NCI-H128 (cell line): ENCODE data around the gene KXD1.
"Not testable (repeated sequence)": the region's sequence is repeated elsewhere in the genome, so short reads cannot be mapped to it uniquely, and the experiment has no call there.

Source experiments
- DNase-seq: peaks from one replicate; lab custom pipeline; 2025; ENCODE audit not compliant: unreplicated experiment; lab: John Stamatoyannopoulos, UW

KXD1 gene

DNA sequence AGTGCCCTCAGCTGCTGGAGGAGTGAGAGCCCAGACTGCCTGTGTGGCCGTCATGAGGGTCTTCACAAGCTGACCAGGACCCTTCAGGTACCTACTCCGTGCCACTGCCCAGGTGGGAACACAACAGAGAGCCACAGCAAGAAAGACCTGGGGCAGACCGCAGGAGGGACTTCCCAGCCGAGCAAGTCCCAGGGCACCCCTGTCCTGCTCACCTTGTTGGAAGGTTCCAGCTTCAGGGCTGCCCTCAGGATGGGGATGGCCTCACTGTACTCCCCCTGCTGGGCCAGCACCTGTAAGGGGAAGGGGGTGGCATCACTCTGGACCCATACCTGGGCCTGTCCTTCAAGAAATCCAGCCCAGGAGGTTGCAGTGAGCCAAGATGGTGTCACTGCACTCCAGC lies 24.6 kb upstream of the KXD1 start:
- DNase-seq, result no peak

DNA sequence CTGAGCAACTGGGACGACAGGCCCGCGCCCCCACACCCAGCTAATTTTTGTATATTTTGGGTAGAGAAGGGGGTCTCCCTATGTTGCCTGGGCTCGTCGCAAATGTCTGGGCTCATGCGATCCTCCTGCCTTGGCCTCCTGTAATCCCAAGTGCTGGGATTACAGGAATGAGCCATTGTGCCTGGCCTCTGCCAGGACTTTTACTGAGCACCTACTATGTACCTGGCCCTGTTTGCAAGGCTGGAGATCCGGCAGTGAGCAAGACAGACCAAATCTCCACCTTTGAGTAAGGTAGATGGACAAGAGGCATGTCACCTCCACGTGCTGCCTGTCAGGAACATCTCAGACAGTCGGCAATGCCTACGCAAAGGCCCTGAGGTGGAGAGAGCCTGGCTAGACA lies 21.2 kb upstream of the KXD1 start:
- DNase-seq, result no peak

GRCh38 chr19:18537431-18537830 lies 20.2 kb upstream of the KXD1 start:
- DNase-seq, result no peak

GRCh38 chr19:18538115-18538514 lies 19.6 kb upstream of the KXD1 start:
- DNase-seq, result no peak

DNA sequence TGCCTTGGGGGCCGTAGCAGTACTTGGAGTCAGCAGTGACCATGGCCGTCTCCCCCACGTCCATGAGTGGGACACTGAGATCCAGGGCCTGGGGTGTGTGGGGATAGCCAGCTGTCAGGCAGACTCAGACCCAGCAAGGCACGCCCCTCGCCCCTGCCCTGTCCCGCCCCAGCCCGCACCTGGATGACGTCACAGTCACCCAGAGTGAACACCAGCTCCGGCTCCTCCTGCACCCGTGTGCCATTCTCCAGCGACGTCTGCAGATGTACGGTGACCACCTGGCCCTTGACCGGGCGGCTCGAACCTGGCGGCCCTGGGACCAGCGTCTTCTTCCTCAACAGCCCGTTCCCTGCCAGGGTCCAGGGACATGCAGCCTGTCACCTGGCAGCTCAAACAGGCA lies 18.3 kb upstream of the KXD1 start:
- DNase-seq, result no peak

GRCh38 chr19:18540200-18540599 lies 17.5 kb upstream of the KXD1 start:
- DNase-seq, result not testable (repeated sequence)

GRCh38 chr19:18541258-18541991 lies 16.2 kb upstream of the KXD1 start:
- no peak for DNase-seq

- DNase-seq, result no peak
These were observed 15.4 kb upstream of the KXD1 start for GRCh38 chr19:18541992-18542940.

DNA sequence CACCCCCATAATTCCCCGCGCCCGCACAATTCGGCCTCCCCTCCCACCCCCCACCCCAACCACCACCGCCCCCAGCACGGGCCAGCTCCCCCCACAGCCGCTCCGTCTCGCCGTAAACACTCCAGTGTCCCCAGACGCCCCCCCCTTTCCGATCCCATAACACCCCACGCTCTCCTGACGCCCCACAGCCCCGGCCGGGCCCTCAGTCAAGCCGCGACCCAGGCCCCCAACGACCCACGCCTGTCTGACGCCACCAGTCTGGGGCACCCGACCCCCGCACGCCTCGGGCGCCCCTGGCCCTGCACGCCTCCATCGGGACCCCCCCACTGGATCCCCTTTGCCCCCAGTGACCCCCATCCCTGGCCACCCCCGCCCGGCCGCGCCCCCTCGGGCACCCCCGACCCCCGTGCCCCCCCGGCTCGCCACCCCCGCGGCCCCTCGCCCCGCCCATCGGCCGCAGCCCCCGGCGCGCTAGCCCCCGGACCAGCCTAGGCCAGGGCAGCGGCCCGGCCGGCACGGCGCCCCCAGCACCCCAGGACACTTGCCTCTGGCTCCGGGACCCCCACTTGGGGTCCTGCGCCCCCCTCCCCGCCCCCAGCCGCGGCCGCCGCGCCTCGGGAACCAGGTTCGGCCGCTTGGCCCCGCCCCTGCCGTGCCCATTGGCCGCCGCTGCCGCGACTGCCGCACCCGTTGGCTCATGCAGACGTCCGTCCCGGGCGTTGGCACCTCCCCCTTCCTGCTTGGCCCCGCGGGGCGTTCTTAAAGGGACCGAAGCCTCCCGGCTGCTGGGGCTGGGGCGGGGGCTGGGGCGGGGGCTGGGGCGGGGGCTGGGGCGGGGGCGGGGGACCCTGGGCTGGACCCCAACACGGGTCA lies 14.5 kb upstream of the KXD1 start, which contains the start of gene FKBP8:
TSS of gene FKBP8 (minus strand) at position 633 of the 873 bp plus-strand sequence. CDS start 1,603 bp downstream, outside the sequence.
- DNase-seq, result peak; percentile 83

GRCh38 chr19:18543814-18544475 lies 13.7 kb upstream of the KXD1 start:
- DNase-seq, result no peak

GRCh38 chr19:18551631-18552030 lies 6.0 kb upstream of the KXD1 start:
- no peak for DNase-seq

- DNase-seq, result no peak
These were observed 509 bp downstream of the KXD1 start for GRCh38 chr19:18558202-18558555.

DNA sequence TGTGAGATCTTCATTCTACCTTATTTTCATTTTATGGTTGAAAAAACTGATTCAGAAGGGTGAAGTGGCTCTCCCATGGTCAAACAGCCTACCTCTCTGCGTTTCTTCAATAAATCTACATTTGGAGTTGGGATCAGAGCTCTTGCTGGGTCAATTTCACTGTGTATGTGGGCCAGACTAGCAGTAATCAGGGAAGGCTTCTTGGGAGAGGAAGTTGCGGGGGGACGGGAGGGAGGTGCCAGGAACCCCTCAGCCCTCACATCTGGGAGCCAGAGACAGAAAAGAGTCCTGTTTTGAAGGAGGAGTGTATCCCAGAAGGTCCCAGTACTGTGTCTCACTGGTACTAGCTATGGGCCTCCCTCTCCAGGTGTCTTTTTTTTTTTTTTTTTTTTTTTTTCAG lies 934 bp downstream of the KXD1 start:
- DNase-seq, result no peak

- no peak for DNase-seq
These were observed 2.0 kb downstream of the KXD1 start for GRCh38 chr19:18559685-18560084.

GRCh38 chr19:18562086-18562485 lies 4.4 kb downstream of the KXD1 start:
- DNase-seq, result no peak

GRCh38 chr19:18566953-18567352 lies 9.3 kb downstream of the KXD1 start:
- DNase-seq, result no peak

DNA sequence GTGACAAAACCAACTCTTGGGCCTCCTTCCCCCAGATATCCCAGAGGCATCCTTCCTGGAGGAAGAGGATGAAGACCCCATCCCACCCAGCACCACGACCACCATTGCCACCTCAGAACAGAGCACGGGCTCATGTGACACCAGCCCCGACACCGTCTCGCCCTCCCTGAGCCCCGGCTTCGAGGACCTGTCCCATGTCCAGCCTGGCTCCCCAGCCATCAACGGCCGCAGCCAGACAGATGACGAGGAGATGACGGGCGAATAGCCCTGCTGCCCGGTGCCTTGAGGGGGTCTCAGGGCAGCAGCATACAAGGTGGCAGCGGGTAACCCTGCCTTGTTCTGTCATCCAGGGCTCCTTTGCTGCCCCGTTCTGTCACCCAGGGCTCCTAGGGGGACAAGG lies 10.7 kb downstream of the KXD1 start:
- DNase-seq, result no peak

GRCh38 chr19:18571564-18572344 lies 14.1 kb downstream of the KXD1 start, which contains the start of gene UBA52:
TSS of gene UBA52 (plus strand) at chr19:18571857. CDS start at chr19:18573301, 1,444 bp downstream.
- DNase-seq, result peak; percentile 98

DNA sequence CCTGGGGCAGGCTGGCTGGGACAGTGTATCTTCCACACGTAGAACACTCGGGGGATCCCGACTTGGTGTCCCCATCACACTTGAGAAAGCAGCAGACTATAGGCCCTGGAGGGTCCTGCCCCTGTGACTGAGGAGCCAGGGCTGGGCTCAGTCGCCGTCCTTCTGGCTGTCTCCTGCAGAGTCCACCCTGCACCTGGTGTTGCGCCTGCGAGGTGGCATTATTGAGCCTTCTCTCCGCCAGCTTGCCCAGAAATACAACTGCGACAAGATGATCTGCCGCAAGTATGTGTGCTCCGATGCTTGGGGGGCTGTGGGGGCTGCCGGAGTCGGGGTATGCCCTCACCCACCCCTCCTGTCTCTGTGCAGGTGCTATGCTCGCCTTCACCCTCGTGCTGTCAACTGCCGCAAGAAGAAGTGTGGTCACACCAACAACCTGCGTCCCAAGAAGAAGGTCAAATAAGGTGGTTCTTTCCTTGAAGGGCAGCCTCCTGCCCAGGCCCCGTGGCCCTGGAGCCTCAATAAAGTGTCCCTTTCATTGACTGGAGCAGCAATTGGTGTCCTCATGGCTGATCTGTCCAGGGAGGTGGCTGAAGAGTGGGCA lies 17.1 kb downstream of the KXD1 start:
- DNase-seq, result no peak
